SU-DHL-6 (cell line): ENCODE measurements around the gene USP25.

Source experiments
- EZH2phosphoT487 ChIP-seq: fragments of 200-600 bp; sonication (generic), shearing (Covaris generic); conservative IDR thresholded peaks from 2 replicates; pipeline ENCODE4 v1.6.1; 2018; ENCODE audit warnings: mild to moderate bottlenecking, antibody characterized with exemption, low read length, moderate library complexity, mixed read lengths
- TF ChIP-seq, protein P1 (sequence below): fragments of 200-600 bp; sonication (generic); IDR thresholded peaks from one replicate; pipeline ENCODE4 v1.5.1; 2017; ENCODE audit warnings: antibody characterized with exemption, mild to moderate bottlenecking, low read length, moderate library complexity; ENCODE audit not compliant: insufficient read depth, poor library complexity, severe bottlenecking

- TF ChIP-seq, protein P1, sequence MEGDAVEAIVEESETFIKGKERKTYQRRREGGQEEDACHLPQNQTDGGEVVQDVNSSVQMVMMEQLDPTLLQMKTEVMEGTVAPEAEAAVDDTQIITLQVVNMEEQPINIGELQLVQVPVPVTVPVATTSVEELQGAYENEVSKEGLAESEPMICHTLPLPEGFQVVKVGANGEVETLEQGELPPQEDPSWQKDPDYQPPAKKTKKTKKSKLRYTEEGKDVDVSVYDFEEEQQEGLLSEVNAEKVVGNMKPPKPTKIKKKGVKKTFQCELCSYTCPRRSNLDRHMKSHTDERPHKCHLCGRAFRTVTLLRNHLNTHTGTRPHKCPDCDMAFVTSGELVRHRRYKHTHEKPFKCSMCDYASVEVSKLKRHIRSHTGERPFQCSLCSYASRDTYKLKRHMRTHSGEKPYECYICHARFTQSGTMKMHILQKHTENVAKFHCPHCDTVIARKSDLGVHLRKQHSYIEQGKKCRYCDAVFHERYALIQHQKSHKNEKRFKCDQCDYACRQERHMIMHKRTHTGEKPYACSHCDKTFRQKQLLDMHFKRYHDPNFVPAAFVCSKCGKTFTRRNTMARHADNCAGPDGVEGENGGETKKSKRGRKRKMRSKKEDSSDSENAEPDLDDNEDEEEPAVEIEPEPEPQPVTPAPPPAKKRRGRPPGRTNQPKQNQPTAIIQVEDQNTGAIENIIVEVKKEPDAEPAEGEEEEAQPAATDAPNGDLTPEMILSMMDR, result no peak
- TF ChIP-seq EZH2phosphoT487, result no peak
Observed at GRCh38 chr21:15729346-15729673, 472 bp upstream of the USP25 start.
